Measurements from ENCODE around the gene ANKRD40. TPM values are rescaled to one million over a fixed set of nuclear protein-coding genes. Genes with fewer than 3 reads are reported as not detected.

ANKRD40 gene
- total and polyA plus RNA-seq, 2 donors (not counting 1 experiment from before 2014, with no cell fraction given): 13.7 to 35.3 TPM

GRCh38 chr17:50672831-50673551 is 34.7 kb downstream of the ANKRD40 start:
- 94% methylated on average over 18 of the region's 20 CpGs for WGBS (ENCODE audit: insufficient coverage)
- no peaks in the 10 kb centered on the region for H3K4me1 Mint-ChIP-seq
- Histone ChIP-seq H3K4me3 (ENCODE audit: control extremely low read depth in 1 of 5, extremely low read depth in 1 of 5, insufficient read depth in 1 of 5, low read depth in 2 of 5, low read length in 4 of 5) (no peak overlapping the region), H2AFZ (ENCODE audit: insufficient read depth, low read depth, low read length, poor library complexity, severe bottlenecking) (no peak overlapping the region), H3K4me1 (ENCODE audit: control insufficient read depth in 2 of 2, insufficient read depth in 2 of 2, low read length in 2 of 2) (no peaks in the 10 kb centered on the region), H3K79me2 (ENCODE audit: control insufficient read depth, insufficient read depth, low read length) (no peaks in the 10 kb centered on the region), H4K20me1 (ENCODE audit: control insufficient read depth, insufficient read depth, low read length, poor library complexity, severe bottlenecking) (no peaks in the 10 kb centered on the region), H3K4me2 (replicated peaks; ENCODE audit: low read depth, low read length, poor library complexity, severe bottlenecking) (no peak overlapping the region), H3K9me3 (ENCODE audit: control extremely low read depth in 1 of 3, control insufficient read depth in 2 of 3, insufficient read depth in 1 of 3, low read length in 2 of 3) (no peaks in the 10 kb centered on the region), H3K9ac (ENCODE audit: low read length) (no peak overlapping the region), H3K27me3 (replicated peaks in 1 of 4; ENCODE audit: control extremely low read depth in 1 of 4, control insufficient read depth in 3 of 4, insufficient read depth in 4 of 4, low read length in 3 of 4) (no peaks in the 10 kb centered on the region), H3K36me3 (replicated peaks in 1 of 2; ENCODE audit: control extremely low read depth in 1 of 2, control insufficient read depth in 1 of 2, extremely low read depth in 1 of 2, insufficient read depth in 2 of 2, low read length in 1 of 2) (no peaks in the 10 kb centered on the region), H3K27ac (ENCODE audit: low read length in 2 of 2) (no peak overlapping the region)
- DNase-seq (no peak), ATAC-seq (ENCODE audit: low read depth) (no peak)
- TF ChIP-seq, protein P1, sequence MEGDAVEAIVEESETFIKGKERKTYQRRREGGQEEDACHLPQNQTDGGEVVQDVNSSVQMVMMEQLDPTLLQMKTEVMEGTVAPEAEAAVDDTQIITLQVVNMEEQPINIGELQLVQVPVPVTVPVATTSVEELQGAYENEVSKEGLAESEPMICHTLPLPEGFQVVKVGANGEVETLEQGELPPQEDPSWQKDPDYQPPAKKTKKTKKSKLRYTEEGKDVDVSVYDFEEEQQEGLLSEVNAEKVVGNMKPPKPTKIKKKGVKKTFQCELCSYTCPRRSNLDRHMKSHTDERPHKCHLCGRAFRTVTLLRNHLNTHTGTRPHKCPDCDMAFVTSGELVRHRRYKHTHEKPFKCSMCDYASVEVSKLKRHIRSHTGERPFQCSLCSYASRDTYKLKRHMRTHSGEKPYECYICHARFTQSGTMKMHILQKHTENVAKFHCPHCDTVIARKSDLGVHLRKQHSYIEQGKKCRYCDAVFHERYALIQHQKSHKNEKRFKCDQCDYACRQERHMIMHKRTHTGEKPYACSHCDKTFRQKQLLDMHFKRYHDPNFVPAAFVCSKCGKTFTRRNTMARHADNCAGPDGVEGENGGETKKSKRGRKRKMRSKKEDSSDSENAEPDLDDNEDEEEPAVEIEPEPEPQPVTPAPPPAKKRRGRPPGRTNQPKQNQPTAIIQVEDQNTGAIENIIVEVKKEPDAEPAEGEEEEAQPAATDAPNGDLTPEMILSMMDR (IDR thresholded peaks at IDR 0.05): no peak
- no peak for TF ChIP-seq EZH2 (IDR thresholded peaks at IDR 0.05; ENCODE audit: borderline replicate concordance, insufficient read depth, low read depth, low read length, poor library complexity, severe bottlenecking)
- H3K27ac Mint-ChIP-seq: no peak overlapping the region
- intact Hi-C loops (cut with micrococcal nuclease): no loop called here
- no peak overlapping the region for H3K4me3 Mint-ChIP-seq
- H3K9me3 Mint-ChIP-seq (ENCODE audit: insufficient read depth): no peaks in the 10 kb centered on the region
- H3K27me3 Mint-ChIP-seq: peaks cover 8% of the 10 kb centered on the region
- ChIA-PET POLR2A (no interaction called here), CTCF (interaction anchor here (0.6 kb wide), 1 partner anchor 190 kb away, joined by 4 read pairs; no protein-coding TSS in a partner anchor)

DNA sequence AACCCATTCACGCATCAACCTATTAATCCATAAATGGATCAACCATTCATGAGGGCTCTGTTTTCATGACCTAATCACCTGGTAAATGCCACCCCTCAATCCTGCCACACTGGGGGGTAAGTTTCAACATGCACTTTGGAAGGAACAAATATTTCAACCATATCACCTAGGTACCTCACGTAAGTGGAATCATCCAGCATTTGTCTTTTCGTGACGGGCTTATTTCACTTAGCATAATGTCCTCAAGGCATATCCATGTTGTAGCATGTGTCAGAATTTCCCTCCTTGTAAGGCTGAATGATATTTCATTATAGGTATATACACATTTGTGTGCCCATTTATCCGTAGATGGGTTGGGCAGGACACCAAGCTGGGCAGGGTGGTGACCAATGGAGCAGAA is 35.6 kb downstream of the ANKRD40 start:
- TF ChIP-seq, protein P1 (IDR thresholded peaks at IDR 0.05): no peak
- no peak for TF ChIP-seq EZH2 (IDR thresholded peaks at IDR 0.05; ENCODE audit: borderline replicate concordance, insufficient read depth, low read depth, low read length, poor library complexity, severe bottlenecking)
- peaks cover 3% of the 10 kb centered on the region for H3K27me3 Mint-ChIP-seq
- ATAC-seq (ENCODE audit: low read depth) (no peak), DNase-seq (no peak)
- WGBS (ENCODE audit: insufficient coverage): 100% methylated on average over 1 of the region's 5 CpGs
- H3K9me3 Mint-ChIP-seq (ENCODE audit: insufficient read depth): no peaks in the 10 kb centered on the region
- Histone ChIP-seq H3K4me1 (ENCODE audit: control insufficient read depth in 2 of 2, insufficient read depth in 2 of 2, low read length in 2 of 2) (no peaks in the 10 kb centered on the region), H4K20me1 (ENCODE audit: control insufficient read depth, insufficient read depth, low read length, poor library complexity, severe bottlenecking) (no peaks in the 10 kb centered on the region), H3K27ac (ENCODE audit: low read length in 2 of 2) (no peak overlapping the region), H3K4me3 (ENCODE audit: control extremely low read depth in 1 of 5, extremely low read depth in 1 of 5, insufficient read depth in 1 of 5, low read depth in 2 of 5, low read length in 4 of 5) (no peak overlapping the region), H2AFZ (ENCODE audit: insufficient read depth, low read depth, low read length, poor library complexity, severe bottlenecking) (no peak overlapping the region), H3K9ac (ENCODE audit: low read length) (no peak overlapping the region), H3K36me3 (replicated peaks in 1 of 2; ENCODE audit: control extremely low read depth in 1 of 2, control insufficient read depth in 1 of 2, extremely low read depth in 1 of 2, insufficient read depth in 2 of 2, low read length in 1 of 2) (no peaks in the 10 kb centered on the region), H3K79me2 (ENCODE audit: control insufficient read depth, insufficient read depth, low read length) (no peaks in the 10 kb centered on the region), H3K9me3 (ENCODE audit: control extremely low read depth in 1 of 3, control insufficient read depth in 2 of 3, insufficient read depth in 1 of 3, low read length in 2 of 3) (no peaks in the 10 kb centered on the region), H3K4me2 (replicated peaks; ENCODE audit: low read depth, low read length, poor library complexity, severe bottlenecking) (no peak overlapping the region), H3K27me3 (replicated peaks in 1 of 4; ENCODE audit: control extremely low read depth in 1 of 4, control insufficient read depth in 3 of 4, insufficient read depth in 4 of 4, low read length in 3 of 4) (no peaks in the 10 kb centered on the region)
- no peak overlapping the region for H3K4me3 Mint-ChIP-seq
- H3K27ac Mint-ChIP-seq: no peak overlapping the region
- no peaks in the 10 kb centered on the region for H3K4me1 Mint-ChIP-seq
- intact Hi-C loops (cut with micrococcal nuclease): no loop called here
- POLR2A ChIA-PET: no interaction called here
- CTCF ChIA-PET: no interaction called here

All from B cell (primary cell).